Measurements from ENCODE around the gene RPL13. TPM values are rescaled to one million over a fixed set of nuclear protein-coding genes. Genes with fewer than 3 reads are reported as not detected.
"Not testable (repeated sequence)": the region's sequence is repeated elsewhere in the genome, so short reads cannot be mapped to it uniquely, and the experiment has no call there.

The RPL13 gene
- total and polyA plus RNA-seq, 2 donors (not counting 1 experiment from before 2014, with no cell fraction given): 1,442 to 3,823 TPM

DNA sequence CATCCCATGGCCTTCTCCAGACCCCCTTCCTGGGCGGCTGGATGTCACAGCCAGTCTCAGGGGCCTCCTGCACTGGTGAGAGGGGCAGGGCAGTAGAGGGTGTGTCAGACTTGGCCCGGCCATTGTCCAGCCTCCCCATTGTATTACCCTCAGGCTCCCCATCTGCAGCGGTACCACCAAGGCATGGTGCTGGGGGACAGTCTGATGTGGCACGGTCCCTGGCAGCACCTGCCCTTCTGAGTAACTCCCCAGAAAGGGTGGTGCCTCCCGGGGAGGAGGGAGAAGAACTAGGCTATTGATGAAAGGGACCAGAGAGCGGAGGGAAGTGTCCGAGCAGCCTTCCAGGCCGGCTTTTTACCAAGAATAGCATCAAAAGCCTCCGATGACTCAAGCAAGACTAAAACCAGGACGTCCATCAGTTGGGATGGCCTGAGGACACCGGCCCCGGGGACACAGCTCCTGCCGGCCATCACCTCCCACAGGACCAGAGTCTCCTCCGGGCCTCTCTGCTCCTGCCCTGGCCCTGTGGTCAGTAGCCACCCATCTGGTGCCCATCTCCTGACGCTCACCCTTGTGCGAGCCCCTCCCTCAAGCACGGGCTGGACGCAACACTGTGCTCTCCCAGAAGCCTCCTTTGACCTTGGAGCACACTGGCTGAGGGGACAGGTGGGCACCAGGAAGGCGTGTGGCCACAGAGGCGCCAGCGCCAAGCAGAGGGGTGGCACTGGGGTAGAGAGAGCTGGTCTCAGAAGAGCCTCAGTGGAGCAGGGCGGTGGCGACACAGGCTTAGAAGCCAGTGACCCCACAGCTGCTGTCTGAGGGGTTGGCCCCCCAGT lies 9.2 kb downstream of the RPL13 start:
- Histone ChIP-seq H2AFZ (ENCODE audit: low read length) (no peak overlapping the region), H3K9ac (ENCODE audit: insufficient read depth, low read length) (no peak overlapping the region), H3K4me2 (ENCODE audit: extremely low read depth, insufficient read depth, low read length) (no peak overlapping the region), H3K27me3 (ENCODE audit: control insufficient read depth, insufficient read depth, low read length) (no peaks in the 10 kb centered on the region), H4K20me1 (ENCODE audit: control insufficient read depth, extremely low read depth, insufficient read depth, low read length) (no peaks in the 10 kb centered on the region), H3K4me3 (replicated peaks in 1 of 4; ENCODE audit: control extremely low read depth in 1 of 4, insufficient read depth in 1 of 4, low read depth in 3 of 4, low read length in 4 of 4) (no peak overlapping the region), H3K36me3 (ENCODE audit: control insufficient read depth, insufficient read depth, low read length) (peaks cover 1% of the 10 kb centered on the region), H3K79me2 (ENCODE audit: control insufficient read depth, insufficient read depth, low read length) (no peaks in the 10 kb centered on the region), H3K27ac (ENCODE audit: insufficient read depth, low read length) (no peak overlapping the region), H3K9me3 (ENCODE audit: control insufficient read depth, insufficient read depth, low read depth, low read length) (no peaks in the 10 kb centered on the region), H3K4me1 (ENCODE audit: control insufficient read depth, extremely low read depth, insufficient read depth, low read length) (peaks cover 15% of the 10 kb centered on the region)
- DNase-seq (ENCODE audit: low read depth in 2 of 2): no peak
- TF ChIP-seq, protein P1, sequence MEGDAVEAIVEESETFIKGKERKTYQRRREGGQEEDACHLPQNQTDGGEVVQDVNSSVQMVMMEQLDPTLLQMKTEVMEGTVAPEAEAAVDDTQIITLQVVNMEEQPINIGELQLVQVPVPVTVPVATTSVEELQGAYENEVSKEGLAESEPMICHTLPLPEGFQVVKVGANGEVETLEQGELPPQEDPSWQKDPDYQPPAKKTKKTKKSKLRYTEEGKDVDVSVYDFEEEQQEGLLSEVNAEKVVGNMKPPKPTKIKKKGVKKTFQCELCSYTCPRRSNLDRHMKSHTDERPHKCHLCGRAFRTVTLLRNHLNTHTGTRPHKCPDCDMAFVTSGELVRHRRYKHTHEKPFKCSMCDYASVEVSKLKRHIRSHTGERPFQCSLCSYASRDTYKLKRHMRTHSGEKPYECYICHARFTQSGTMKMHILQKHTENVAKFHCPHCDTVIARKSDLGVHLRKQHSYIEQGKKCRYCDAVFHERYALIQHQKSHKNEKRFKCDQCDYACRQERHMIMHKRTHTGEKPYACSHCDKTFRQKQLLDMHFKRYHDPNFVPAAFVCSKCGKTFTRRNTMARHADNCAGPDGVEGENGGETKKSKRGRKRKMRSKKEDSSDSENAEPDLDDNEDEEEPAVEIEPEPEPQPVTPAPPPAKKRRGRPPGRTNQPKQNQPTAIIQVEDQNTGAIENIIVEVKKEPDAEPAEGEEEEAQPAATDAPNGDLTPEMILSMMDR (conservative IDR thresholded peaks at IDR 0.05 in 1 of 2, IDR thresholded peaks at IDR 0.05 in 1 of 2; ENCODE audit: low read depth in 1 of 2, low read length in 2 of 2): no peak
- no peak for TF ChIP-seq EZH2 (IDR thresholded peaks at IDR 0.05; ENCODE audit: low read length, missing control alignments)

DNA sequence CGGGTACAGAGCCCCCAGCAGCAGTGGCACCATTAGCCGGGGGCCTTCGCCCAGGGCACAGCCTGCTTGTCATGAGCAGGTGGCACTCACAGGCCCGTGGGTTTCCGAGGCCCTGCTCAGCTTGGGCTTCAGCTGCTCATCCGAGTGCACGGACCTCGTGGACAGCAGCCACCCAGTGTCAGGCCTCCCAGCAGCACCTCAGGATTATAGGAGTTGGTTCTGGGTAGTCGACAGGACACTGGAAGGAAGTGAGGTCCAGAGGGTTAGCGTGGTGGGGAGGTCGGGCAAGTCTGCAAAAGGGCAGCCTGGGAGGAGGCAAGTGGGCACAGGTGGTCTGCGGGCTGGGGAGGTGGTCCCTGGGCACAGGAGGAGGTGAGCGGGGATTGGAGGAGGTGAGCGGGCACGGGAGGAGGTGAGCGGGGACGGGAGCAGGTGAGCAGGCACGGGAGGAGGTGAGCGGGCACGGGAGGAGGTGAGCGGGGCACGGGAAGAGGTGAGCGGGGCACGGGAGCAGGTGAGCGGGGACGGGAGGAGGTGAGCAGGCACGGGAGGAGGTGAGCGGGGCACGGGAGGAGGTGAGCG lies 10.0 kb downstream of the RPL13 start:
- H3K9ac ChIP-seq (ENCODE audit: insufficient read depth, low read length): no peak overlapping the region
- no peaks in the 10 kb centered on the region for H3K36me3 ChIP-seq (ENCODE audit: control insufficient read depth, insufficient read depth, low read length)
- H2AFZ ChIP-seq (ENCODE audit: low read length): no peak overlapping the region
- H4K20me1 ChIP-seq (ENCODE audit: control insufficient read depth, extremely low read depth, insufficient read depth, low read length): no peaks in the 10 kb centered on the region
- H3K27me3 ChIP-seq (ENCODE audit: control insufficient read depth, insufficient read depth, low read length): no peaks in the 10 kb centered on the region
- H3K9me3 ChIP-seq (ENCODE audit: control insufficient read depth, insufficient read depth, low read depth, low read length): no peaks in the 10 kb centered on the region
- H3K27ac ChIP-seq (ENCODE audit: insufficient read depth, low read length): no peak overlapping the region
- TF ChIP-seq, protein P1 (conservative IDR thresholded peaks at IDR 0.05 in 1 of 2, IDR thresholded peaks at IDR 0.05 in 1 of 2; ENCODE audit: low read depth in 1 of 2, low read length in 2 of 2): no peak
- no peak for TF ChIP-seq EZH2 (IDR thresholded peaks at IDR 0.05; ENCODE audit: low read length, missing control alignments)
- DNase-seq (ENCODE audit: low read depth in 2 of 2): no peak
- H3K4me3 ChIP-seq (replicated peaks in 1 of 4; ENCODE audit: control extremely low read depth in 1 of 4, insufficient read depth in 1 of 4, low read depth in 3 of 4, low read length in 4 of 4): no peak overlapping the region
- no peaks in the 10 kb centered on the region for H3K79me2 ChIP-seq (ENCODE audit: control insufficient read depth, insufficient read depth, low read length)
- no peak overlapping the region for H3K4me2 ChIP-seq (ENCODE audit: extremely low read depth, insufficient read depth, low read length)
- H3K4me1 ChIP-seq (ENCODE audit: control insufficient read depth, extremely low read depth, insufficient read depth, low read length): peaks cover 9% of the 10 kb centered on the region

DNA sequence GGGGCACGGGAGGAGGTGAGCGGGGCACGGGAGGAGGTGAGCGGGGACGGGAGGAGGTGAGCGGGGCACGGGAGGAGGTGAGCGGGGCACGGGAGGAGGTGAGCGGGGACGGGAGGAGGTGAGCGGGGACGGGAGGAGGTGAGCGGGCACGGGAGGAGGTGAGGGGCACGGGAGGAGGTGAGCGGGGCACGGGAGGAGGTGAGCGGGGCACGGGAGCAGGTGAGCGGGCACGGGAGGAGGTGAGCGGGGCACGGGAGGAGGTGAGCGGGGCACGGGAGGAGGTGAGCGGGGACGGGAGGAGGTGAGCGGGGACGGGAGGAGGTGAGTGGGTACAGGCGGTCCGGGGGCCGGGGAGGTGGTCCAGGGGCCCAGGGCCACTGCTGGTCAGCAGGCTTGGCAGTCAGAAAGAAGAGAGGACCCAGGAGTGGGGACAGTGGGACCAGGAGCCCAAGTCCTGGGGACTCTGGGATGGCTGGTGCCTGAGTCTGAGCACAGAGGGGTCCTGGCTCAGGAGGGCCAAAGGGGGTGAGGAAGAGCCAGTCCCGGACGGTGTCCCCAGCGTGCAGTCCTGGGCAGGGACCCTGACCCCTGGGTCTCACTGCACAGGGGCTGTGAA lies 10.6 kb downstream of the RPL13 start:
- not testable (repeated sequence) for H3K9me3 ChIP-seq (ENCODE audit: control insufficient read depth, insufficient read depth, low read depth, low read length); H3K27me3 ChIP-seq (ENCODE audit: control insufficient read depth, insufficient read depth, low read length); H3K79me2 ChIP-seq (ENCODE audit: control insufficient read depth, insufficient read depth, low read length); H3K36me3 ChIP-seq (ENCODE audit: control insufficient read depth, insufficient read depth, low read length); H2AFZ ChIP-seq (ENCODE audit: low read length); H3K4me2 ChIP-seq (ENCODE audit: extremely low read depth, insufficient read depth, low read length); DNase-seq (ENCODE audit: low read depth in 2 of 2); H4K20me1 ChIP-seq (ENCODE audit: control insufficient read depth, extremely low read depth, insufficient read depth, low read length); H3K27ac ChIP-seq (ENCODE audit: insufficient read depth, low read length); H3K4me1 ChIP-seq (ENCODE audit: control insufficient read depth, extremely low read depth, insufficient read depth, low read length); H3K4me3 ChIP-seq (replicated peaks in 1 of 4; ENCODE audit: control extremely low read depth in 1 of 4, insufficient read depth in 1 of 4, low read depth in 3 of 4, low read length in 4 of 4); H3K9ac ChIP-seq (ENCODE audit: insufficient read depth, low read length)

Data from fibroblast of lung (primary cell).